IMR-90 (cell line): ENCODE results near the gene TADA1. TPM values are rescaled to one million over a fixed set of nuclear protein-coding genes. Genes with fewer than 3 reads are reported as not detected.

Experiments used
- ATAC-seq: fragments of 200-7000 bp; cut with Tn5 transposase; 2 replicates; pipeline ENCODE4 v1.9.1; 2020; ENCODE audit warnings: low read depth, mild to moderate bottlenecking, moderate library complexity
- BruUV-seq: library from RNA; stranded (reverse); fragments of 400-500 nt; replicated peaks from 2 replicates; lab custom pipeline; 2021; lab: Mats Ljungman, UMichigan
- CTCF ChIA-PET: fragments of 300-600 bp; formaldehyde crosslinking; extraction: SDS; loops from one replicate; lab custom pipeline; 2021; ENCODE audit warnings: antibody characterized with exemption; lab: Yijun Ruan, JAX
- POLR2A ChIA-PET: fragments of 300-600 bp; sonication (Branson Sonifier 250); formaldehyde crosslinking; loops from one replicate; lab custom pipeline; 2022; ENCODE audit warnings: antibody characterized with exemption; ENCODE audit not compliant: unreplicated experiment; lab: Charles Lee
- DNase-seq: peaks from one replicate; pipeline ENCODE4 v3.0.0; 2013
- H2AFZ ChIP-seq: replicated peaks from 2 replicates; pipeline ENCODE3; 2013; ENCODE audit warnings: low read length, mild to moderate bottlenecking; ENCODE audit not compliant: poor library complexity
- H2AK5ac ChIP-seq: 2 replicates; pipeline ENCODE4 v1.6.1; 2013; ENCODE audit warnings: low read depth, low read length, inconsistent platforms
- H2AK9ac ChIP-seq: replicated peaks from 2 replicates; pipeline ENCODE3; 2013; ENCODE audit warnings: mild to moderate bottlenecking, low read depth, low read length, moderate library complexity; ENCODE audit not compliant: poor library complexity
- H2BK120ac ChIP-seq: 2 replicates; pipeline ENCODE4 v1.6.1; 2013; ENCODE audit warnings: low read depth, low read length, inconsistent platforms
- H2BK15ac ChIP-seq: 3 replicates; pipeline ENCODE4 v1.6.1; 2013; ENCODE audit warnings: low read depth, low read length, inconsistent platforms
- H2BK20ac ChIP-seq: 2 replicates; pipeline ENCODE4 v1.6.1; 2013; ENCODE audit warnings: low read depth, mild to moderate bottlenecking, inconsistent platforms, low read length, moderate library complexity
- H2BK5ac ChIP-seq: 2 replicates; pipeline ENCODE4 v1.6.1; 2013; ENCODE audit warnings: mild to moderate bottlenecking, low read depth, low read length, inconsistent platforms; ENCODE audit not compliant: poor library complexity, severe bottlenecking
- H3K14ac ChIP-seq: replicated peaks from 2 replicates; pipeline ENCODE4 v1.6.1; 2013; ENCODE audit warnings: low read depth, low read length, inconsistent platforms
- H3K18ac ChIP-seq: 2 replicates; pipeline ENCODE4 v1.6.1; 2013; ENCODE audit warnings: low read depth, low read length, control low read depth
- H3K23ac ChIP-seq: 2 replicates; pipeline ENCODE4 v1.6.1; 2013; ENCODE audit warnings: low read depth, low read length, inconsistent platforms
- H3K27ac ChIP-seq: 2 replicates; pipeline ENCODE4 v1.5.1; 2013; ENCODE audit warnings: mild to moderate bottlenecking, control low read depth, low read length; ENCODE audit not compliant: insufficient read depth
- H3K27me3 ChIP-seq: 2 replicates; pipeline ENCODE4 v1.6.1; 2013; ENCODE audit warnings: low read length; ENCODE audit not compliant: control insufficient read depth, insufficient read depth
- H3K36me3 ChIP-seq: 2 replicates; pipeline ENCODE4 v1.6.1; 2013; ENCODE audit warnings: low read length, mixed read lengths; ENCODE audit not compliant: control insufficient read depth, insufficient read depth
- H3K4ac ChIP-seq: 2 replicates; pipeline ENCODE4 v1.6.1; 2013; ENCODE audit warnings: low read depth, low read length, inconsistent platforms
- H3K4me1 ChIP-seq: 2 replicates; pipeline ENCODE4 v1.6.1; 2013; ENCODE audit warnings: low read length, mixed read lengths; ENCODE audit not compliant: control insufficient read depth, insufficient read depth
- H3K4me2 ChIP-seq: 2 replicates; pipeline ENCODE4 v1.6.1; 2013; ENCODE audit warnings: low read depth, mild to moderate bottlenecking, control low read depth, low read length, moderate library complexity
- H3K4me3 ChIP-seq: 2 replicates; pipeline ENCODE4 v1.5.1; 2013; ENCODE audit warnings: low read depth, mild to moderate bottlenecking, control low read depth, low read length, moderate library complexity; ENCODE audit not compliant: insufficient read depth
- H3K56ac ChIP-seq: 2 replicates; pipeline ENCODE4 v1.6.1; 2013; ENCODE audit warnings: low read length, inconsistent platforms; ENCODE audit not compliant: insufficient read depth; ENCODE audit errors: extremely low read depth
- H3K79me1 ChIP-seq, 2 experiments: 2 replicates each; pipeline ENCODE4 v1.6.1; 2013; ENCODE audit warnings: low read length in 2 of 2, inconsistent platforms in 1 of 2, low read depth in 1 of 2
- H3K9ac ChIP-seq: 2 replicates; pipeline ENCODE4 v1.6.1; 2013; ENCODE audit warnings: low read depth, low read length, control low read depth
- H3K9me1 ChIP-seq: 2 replicates; pipeline ENCODE4 v1.6.1; 2013; ENCODE audit warnings: low read length, inconsistent platforms; ENCODE audit not compliant: insufficient read depth
- H3K9me3 ChIP-seq: 2 replicates; pipeline ENCODE4 v1.6.1; 2013; ENCODE audit warnings: low read length; ENCODE audit not compliant: control insufficient read depth, insufficient read depth
- H4K20me1 ChIP-seq: 2 replicates; pipeline ENCODE4 v1.6.1; 2013; ENCODE audit warnings: low read length, inconsistent platforms; ENCODE audit not compliant: insufficient read depth
- H4K5ac ChIP-seq: 2 replicates; pipeline ENCODE4 v1.6.1; 2013; ENCODE audit warnings: mild to moderate bottlenecking, low read depth, low read length, control low read depth
- H4K8ac ChIP-seq, 2 experiments: 2 replicates each; pipeline ENCODE4 v1.6.1; 2013; ENCODE audit warnings: low read depth in 2 of 2, low read length in 2 of 2, control low read depth in 1 of 2, inconsistent platforms in 1 of 2
- H4K91ac ChIP-seq: 2 replicates; pipeline ENCODE4 v1.6.1; 2013; ENCODE audit warnings: low read depth, low read length, inconsistent platforms; ENCODE audit not compliant: insufficient read depth
- BHLHE40 ChIP-seq: fragments of 150-350 bp; IDR thresholded peaks from 2 replicates; pipeline ENCODE4 v1.6.1; 2016; ENCODE audit warnings: mild to moderate bottlenecking, low read depth, low read length
- CEBPB ChIP-seq: IDR thresholded peaks from 2 replicates; pipeline ENCODE4 v1.6.1; 2012; ENCODE audit warnings: low read depth, low read length, improper control_type of control experiment
- CHD1 ChIP-seq: IDR thresholded peaks from 2 replicates; pipeline ENCODE4 v1.6.1; 2012; ENCODE audit warnings: low read depth, low read length, improper control_type of control experiment
- FOS ChIP-seq: fragments of 150-350 bp; IDR thresholded peaks from 2 replicates; pipeline ENCODE4 v1.6.1; 2016; ENCODE audit warnings: low read depth, low read length
- MAFK ChIP-seq: IDR thresholded peaks from 2 replicates; pipeline ENCODE4 v1.6.1; 2012; ENCODE audit warnings: low read depth, low read length, improper control_type of control experiment
- MAZ ChIP-seq: IDR thresholded peaks from 2 replicates; pipeline ENCODE4 v1.6.1; 2012; ENCODE audit warnings: low read depth, mild to moderate bottlenecking, low read length, improper control_type of control experiment, moderate library complexity, borderline replicate concordance
- MXI1 ChIP-seq: IDR thresholded peaks from 2 replicates; pipeline ENCODE4 v1.6.1; 2012; ENCODE audit warnings: low read depth, mild to moderate bottlenecking, low read length, moderate library complexity, borderline replicate concordance
- NFE2L2 ChIP-seq: fragments of 150-350 bp; IDR thresholded peaks from 2 replicates; pipeline ENCODE4 v1.6.1; 2016; ENCODE audit warnings: low read depth, mild to moderate bottlenecking, low read length
- POLR2A ChIP-seq: IDR thresholded peaks from 2 replicates; pipeline ENCODE4 v1.6.1; 2012; ENCODE audit warnings: mild to moderate bottlenecking, low read depth, low read length
- RAD21 ChIP-seq: IDR thresholded peaks from 2 replicates; pipeline ENCODE4 v1.6.1; 2012; ENCODE audit warnings: low read length, improper control_type of control experiment
- RCOR1 ChIP-seq: IDR thresholded peaks from 2 replicates; pipeline ENCODE4 v1.6.1; 2012; ENCODE audit warnings: mild to moderate bottlenecking, low read length, improper control_type of control experiment; ENCODE audit not compliant: insufficient replicate concordance
- RFX5 ChIP-seq: IDR thresholded peaks from 2 replicates; pipeline ENCODE4 v1.8.0; 2012; ENCODE audit warnings: low read depth, mild to moderate bottlenecking, low read length, moderate library complexity
- SMC3 ChIP-seq: fragments of 150-350 bp; IDR thresholded peaks from 2 replicates; pipeline ENCODE4 v1.6.1; 2016; ENCODE audit warnings: low read depth, mild to moderate bottlenecking, antibody characterized with exemption, low read length, moderate library complexity
- WGBS, 2 experiments: methylation state at CpG; one replicate each; pipeline versions ENCODE4 v1.1.5 to v1.1.7; 2013; ENCODE audit warnings: missing lambda C conversion rate in 2 of 2; ENCODE audit not compliant: insufficient read length in 1 of 2; ENCODE audit errors: extremely low coverage in 2 of 2; 5-methylcytosine and 5-hydroxymethylcytosine counted together
- dilution Hi-C: fragments of 300-500 bp; cut with HindIII; formaldehyde crosslinking; loops from one replicate; pipeline ENCODE4 v1.14.3; 2018; ENCODE audit warnings: low sequenced_read_pairs; ENCODE audit not compliant: unreplicated experiment
- in situ Hi-C: fragments of 300-500 bp; cut with MboI; formaldehyde crosslinking; loops from 3 replicates; pipeline ENCODE4 v1.14.3; 2019; ENCODE audit warnings: low sequenced_read_pairs, inconsistent platforms, mixed read lengths
- intact Hi-C: fragments of 100-400 bp; cut with micrococcal nuclease; formaldehyde crosslinking; loops from 2 replicates; pipeline ENCODE4 v1.10.0; 2022
- polyA plus RNA-seq, 3 experiments: library from polyadenylated mRNA; depleted of rRNA; stranded (reverse); fragments of >200 nt; gene quantifications; 2 replicates each; pipeline ENCODE4 v1.2.3, GENCODE V29; 2012; ENCODE audit warnings: low replicate concordance in 1 of 3
- total RNA-seq: library from RNA; depleted of rRNA; stranded (reverse); fragments of >200 nt; gene quantifications from 2 replicates; pipeline ENCODE4 v1.2.3, GENCODE V29; 2012
- TF ChIP-seq, protein P1 (sequence below): fragments of 150-350 bp; IDR thresholded peaks from 2 replicates; pipeline ENCODE4 v1.6.1; 2016; ENCODE audit warnings: low read depth, mild to moderate bottlenecking, low read length, moderate library complexity, borderline replicate concordance
- TF ChIP-seq, protein P2 (sequence below): conservative IDR thresholded peaks from 2 replicates; pipeline ENCODE4 v1.5.1; 2012; ENCODE audit warnings: mild to moderate bottlenecking, low read depth, low read length, improper control_type of control experiment

TADA1 gene
- total and polyA plus RNA-seq, 2 of the 4 experiments (the other 2 are of a cell fraction) = 8.2 to 16.8 TPM

DNA sequence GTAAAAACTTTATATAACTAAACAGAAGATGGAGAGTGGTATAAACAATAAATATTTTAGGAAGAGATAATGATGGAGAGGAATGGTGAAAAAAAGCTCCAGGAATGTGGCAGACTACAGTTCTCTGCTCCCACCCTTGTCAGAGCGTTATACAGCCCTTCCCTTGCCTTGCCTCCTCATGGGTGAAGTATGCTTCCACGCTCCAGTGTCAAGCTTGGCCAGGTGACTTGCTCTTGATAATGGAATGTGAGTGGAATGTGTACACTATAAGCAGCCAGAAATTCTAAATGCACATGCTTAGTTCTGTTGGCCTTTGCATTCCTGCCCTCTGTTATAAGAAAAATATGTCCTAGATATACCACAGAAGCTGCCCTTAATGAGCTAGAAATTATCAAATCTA lies 61.5 kb downstream of the TADA1 start:
- no peaks in the 10 kb centered on the region for H3K79me1 ChIP-seq
- H3K56ac ChIP-seq = no peak overlapping the region
- H3K9me3 ChIP-seq = no peaks in the 10 kb centered on the region
- TF ChIP-seq BHLHE40 (no peak), MXI1 (no peak), NFE2L2 (no peak), FOS (no peak), RAD21 (no peak), RCOR1 (no peak), MAFK (no peak), MAZ (no peak), CEBPB (no peak), RFX5 (no peak), CHD1 (no peak), POLR2A (no peak), SMC3 (no peak)
- TF ChIP-seq, protein P1, sequence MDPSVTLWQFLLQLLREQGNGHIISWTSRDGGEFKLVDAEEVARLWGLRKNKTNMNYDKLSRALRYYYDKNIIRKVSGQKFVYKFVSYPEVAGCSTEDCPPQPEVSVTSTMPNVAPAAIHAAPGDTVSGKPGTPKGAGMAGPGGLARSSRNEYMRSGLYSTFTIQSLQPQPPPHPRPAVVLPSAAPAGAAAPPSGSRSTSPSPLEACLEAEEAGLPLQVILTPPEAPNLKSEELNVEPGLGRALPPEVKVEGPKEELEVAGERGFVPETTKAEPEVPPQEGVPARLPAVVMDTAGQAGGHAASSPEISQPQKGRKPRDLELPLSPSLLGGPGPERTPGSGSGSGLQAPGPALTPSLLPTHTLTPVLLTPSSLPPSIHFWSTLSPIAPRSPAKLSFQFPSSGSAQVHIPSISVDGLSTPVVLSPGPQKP = no peak
- TF ChIP-seq, protein P2, sequence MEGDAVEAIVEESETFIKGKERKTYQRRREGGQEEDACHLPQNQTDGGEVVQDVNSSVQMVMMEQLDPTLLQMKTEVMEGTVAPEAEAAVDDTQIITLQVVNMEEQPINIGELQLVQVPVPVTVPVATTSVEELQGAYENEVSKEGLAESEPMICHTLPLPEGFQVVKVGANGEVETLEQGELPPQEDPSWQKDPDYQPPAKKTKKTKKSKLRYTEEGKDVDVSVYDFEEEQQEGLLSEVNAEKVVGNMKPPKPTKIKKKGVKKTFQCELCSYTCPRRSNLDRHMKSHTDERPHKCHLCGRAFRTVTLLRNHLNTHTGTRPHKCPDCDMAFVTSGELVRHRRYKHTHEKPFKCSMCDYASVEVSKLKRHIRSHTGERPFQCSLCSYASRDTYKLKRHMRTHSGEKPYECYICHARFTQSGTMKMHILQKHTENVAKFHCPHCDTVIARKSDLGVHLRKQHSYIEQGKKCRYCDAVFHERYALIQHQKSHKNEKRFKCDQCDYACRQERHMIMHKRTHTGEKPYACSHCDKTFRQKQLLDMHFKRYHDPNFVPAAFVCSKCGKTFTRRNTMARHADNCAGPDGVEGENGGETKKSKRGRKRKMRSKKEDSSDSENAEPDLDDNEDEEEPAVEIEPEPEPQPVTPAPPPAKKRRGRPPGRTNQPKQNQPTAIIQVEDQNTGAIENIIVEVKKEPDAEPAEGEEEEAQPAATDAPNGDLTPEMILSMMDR = no peak
- H4K91ac ChIP-seq = no peak overlapping the region
- H2BK120ac ChIP-seq = no peak overlapping the region
- no peak overlapping the region for H3K4ac ChIP-seq
- no peak overlapping the region for H4K8ac ChIP-seq
- no peak overlapping the region for H2AFZ ChIP-seq
- H3K36me3 ChIP-seq = no peaks in the 10 kb centered on the region
- BruUV-seq = no TSS peak
- H3K4me2 ChIP-seq = no peak overlapping the region
- intact Hi-C loops (no loop called here), dilution Hi-C loops (no loop called here), in situ Hi-C loops (no loop called here)
- ChIA-PET CTCF (interaction anchor here (0.7 to 1.3 kb wide), 5 partner anchors 8 to 37 kb away, joined by 3 to 4 read pairs (median 3); no protein-coding TSS in a partner anchor), POLR2A (no interaction called here)
- H3K9ac ChIP-seq = no peak overlapping the region
- no peaks in the 10 kb centered on the region for H3K9me1 ChIP-seq
- no peaks in the 10 kb centered on the region for H3K27me3 ChIP-seq
- no peak overlapping the region for H2BK20ac ChIP-seq
- no peak overlapping the region for H2BK5ac ChIP-seq
- no peak overlapping the region for H3K18ac ChIP-seq
- no peak overlapping the region for H4K5ac ChIP-seq
- H3K23ac ChIP-seq = no peak overlapping the region
- H3K4me1 ChIP-seq = no peaks in the 10 kb centered on the region
- WGBS, 2 experiments = no CpG with 5 or more reads among the region's 2 CpGs
- no peak overlapping the region for H2AK5ac ChIP-seq
- no peak overlapping the region for H2AK9ac ChIP-seq
- no peak overlapping the region for H3K27ac ChIP-seq
- no peak overlapping the region for H3K14ac ChIP-seq
- no peak overlapping the region for H3K4me3 ChIP-seq
- ATAC-seq (peak; percentile 44), DNase-seq (peak; percentile 37)
- no peaks in the 10 kb centered on the region for H4K20me1 ChIP-seq
- no peak overlapping the region for H2BK15ac ChIP-seq
